ENCODE data around the gene PRKAR1A. TPM values are rescaled to one million over a fixed set of nuclear protein-coding genes. Genes with fewer than 3 reads are reported as not detected.

PRKAR1A gene
- total and polyA plus RNA-seq, 2 of the 8 experiments (the other 6 are each of a cell fraction or from before 2014, with no cell fraction given): 39.3 to 149 TPM

GRCh38 chr17:68564415-68565111 lies 52.3 kb downstream of the PRKAR1A start:
- Histone ChIP-seq H4K5ac (ENCODE audit: insufficient read length, low read depth, low read length) (no peak overlapping the region), H3K79me2 (ENCODE audit: control insufficient read depth in 1 of 2, insufficient read depth in 2 of 2, low read length in 2 of 2) (no peaks in the 10 kb centered on the region), H3K4me2 (ENCODE audit: insufficient read depth in 1 of 2, low read depth in 2 of 2, low read length in 2 of 2) (no peak overlapping the region), H4K20me1 (replicated peaks in 1 of 2; ENCODE audit: control insufficient read depth in 1 of 2, insufficient read depth in 2 of 2, low read length in 2 of 2) (no peaks in the 10 kb centered on the region), H3K4me3 (ENCODE audit: extremely low read depth in 1 of 4, insufficient read depth in 2 of 4, low read depth in 3 of 4, low read length in 4 of 4) (no peak overlapping the region), H3K36me3 (ENCODE audit: control insufficient read depth in 2 of 4, insufficient read depth in 4 of 4, low read length in 3 of 4) (no peaks in the 10 kb centered on the region), H3K14ac (ENCODE audit: insufficient read length) (no peak overlapping the region), H2AK5ac (ENCODE audit: low read depth, low read length) (no peak overlapping the region), H3K4ac (replicated peaks; ENCODE audit: insufficient read length, low read depth, low read length) (no peak overlapping the region), H3K23me2 (ENCODE audit: low read depth, low read length) (no peaks in the 10 kb centered on the region), H3K18ac (ENCODE audit: extremely low read depth, low read length) (no peak overlapping the region), H3K9ac (replicated peaks in 1 of 4; ENCODE audit: extremely low read depth in 1 of 4, low read depth in 3 of 4, low read length in 3 of 4) (no peak overlapping the region), H4K8ac (ENCODE audit: extremely low read depth, insufficient read depth, low read length) (peak overlapping the region; percentile 63; the same call in 1 of the 2 replicates), H2AFZ (ENCODE audit: low read length) (no peak overlapping the region), H2BK12ac (ENCODE audit: low read depth, low read length) (no peak overlapping the region), H2BK20ac (ENCODE audit: low read length) (no peak overlapping the region), H2BK15ac (ENCODE audit: low read length) (no peak overlapping the region), H2BK120ac (replicated peaks; ENCODE audit: low read depth, low read length) (no peak overlapping the region), H3K56ac (replicated peaks; ENCODE audit: insufficient read length, low read depth, low read length) (no peak overlapping the region), H3K4me1 (replicated peaks in 1 of 4; ENCODE audit: control insufficient read depth in 3 of 4, insufficient read depth in 4 of 4, low read length in 3 of 4) (no peaks in the 10 kb centered on the region), H2BK5ac (ENCODE audit: low read depth, low read length) (no peak overlapping the region), H3K79me1 (ENCODE audit: low read depth, low read length) (no peaks in the 10 kb centered on the region), H4K91ac (replicated peaks; ENCODE audit: insufficient read length, low read length) (no peak overlapping the region), H3K27me3 (replicated peaks in 1 of 4; ENCODE audit: control insufficient read depth in 3 of 4, extremely low read depth in 1 of 4, insufficient read depth in 3 of 4, low read length in 3 of 4) (no peaks in the 10 kb centered on the region), H3K27ac (ENCODE audit: low read depth, low read length) (no peak overlapping the region), H3K23ac (ENCODE audit: insufficient read length) (no peak overlapping the region), H3K9me3 (ENCODE audit: insufficient read depth in 2 of 2, low read depth in 1 of 2, low read length in 1 of 2) (no peaks in the 10 kb centered on the region)
- DNase-seq (ENCODE audit: low read depth in 1 of 2, low spot score in 2 of 2) (no peak), FAIRE-seq (no peak)
- ChIA-PET POLR2A (ENCODE audit: partially characterized antibody) (no interaction called here), CTCF (ENCODE audit: partially characterized antibody) (interaction anchor here (1.0 to 2.8 kb wide), 5 partner anchors 8 to 49 kb away, joined by 3 to 8 read pairs (median 4); no protein-coding TSS in a partner anchor)
- WGBS, 2 experiments (ENCODE audit: extremely low coverage in 1 of 2, insufficient coverage in 1 of 2, insufficient read length in 1 of 2, insufficient replicate concordance in 2 of 2, low coverage in 1 of 2, low lambda C conversion rate in 2 of 2, missing lambda C conversion rate in 1 of 2): 92% methylated on average over 8 of the region's 8 CpGs; no CpG with 5 or more reads in 1 of the 2 experiments
